Breast epithelium (tissue), 4 donors: Measurements from ENCODE around the gene RGS3. TPM values are rescaled to one million over a fixed set of nuclear protein-coding genes. Genes with fewer than 3 reads are reported as not detected.

Experiments
- DNase-seq, 2 donors: peaks; one replicate each; pipeline ENCODE4 v3.0.0-alpha.2; 2019; ENCODE audit warnings: low spot score in 2 of 2
- H3K27ac ChIP-seq, 2 donors: fragments of 200-600 bp; sonication (generic) in 1 of 2; one replicate each; pipeline ENCODE4 v1.5.1; 2016 to 2019; ENCODE audit warnings: mild to moderate bottlenecking in 1 of 2
- H3K27me3 ChIP-seq, 2 donors: fragments of 200-600 bp; sonication (generic) in 1 of 2; one replicate each; pipeline versions ENCODE4 v1.5.1 to v1.6.0; 2017 to 2019; ENCODE audit warnings: control low read depth in 1 of 2, mild to moderate bottlenecking in 1 of 2
- H3K36me3 ChIP-seq: fragments of 200-600 bp; one replicate; pipeline ENCODE4 v1.5.1; 2019
- H3K4me1 ChIP-seq, 2 donors: fragments of 200-600 bp; sonication (generic); one replicate each; pipeline ENCODE4 v1.5.1; 2016 to 2019; ENCODE audit warnings: control low read depth in 1 of 2
- H3K4me3 ChIP-seq, 3 donors: fragments of 200-600 bp; sonication (generic); 1 replicate in 2 of 3; 2 replicates in 1 of 3; pipeline ENCODE4 v1.5.1; 2016 to 2019; ENCODE audit warnings: mild to moderate bottlenecking in 3 of 3, moderate library complexity in 2 of 3
- H3K9me3 ChIP-seq, 2 donors: fragments of 200-600 bp; sonication (generic) in 1 of 2; one replicate each; pipeline ENCODE4 v1.5.1; 2016 to 2019; ENCODE audit warnings: control low read depth in 1 of 2
- CTCF ChIP-seq, 3 donors: fragments of 450-650 bp; IDR thresholded peaks; one replicate each; pipeline ENCODE4 v1.5.1; 2016 to 2017; ENCODE audit warnings: antibody characterized with exemption in 3 of 3, mild to moderate bottlenecking in 3 of 3, moderate library complexity in 3 of 3
- POLR2A ChIP-seq: fragments of 450-650 bp; IDR thresholded peaks from one replicate; pipeline ENCODE4 v1.6.1; 2016; ENCODE audit warnings: antibody characterized with exemption, mild to moderate bottlenecking, moderate library complexity
- POLR2AphosphoS5 ChIP-seq, 3 donors: sonication (generic); formaldehyde crosslinking; IDR thresholded peaks; one replicate each; pipeline ENCODE4 v1.6.1; 2017; ENCODE audit warnings: antibody characterized with exemption in 3 of 3
- intact Hi-C: fragments of 100-400 bp; cut with DNase I; formaldehyde crosslinking; loops from one replicate; pipeline ENCODE4 v1.15.1; 2023; ENCODE audit warnings: low total_unique reads
- total RNA-seq, 3 donors: library from RNA; depleted of rRNA; stranded (reverse); fragments of >200 nt; gene quantifications; one replicate each; pipeline ENCODE4 v1.1.0, GENCODE V29; 2016

Gene RGS3
- total RNA-seq, 3 donors from 2014 or later, result 31.7 to 49.0 (median 35.4) TPM

GRCh38 chr9:113640418-113640817 lies 176.9 kb downstream of the RGS3 start:
- no peak overlapping the region for H3K27ac ChIP-seq
- DNase-seq, result peak in 1 of 2 donors; percentile 31
- H3K4me1 ChIP-seq, result no peaks in the 10 kb centered on the region
- H3K4me3 ChIP-seq, result no peak overlapping the region
- intact Hi-C loops, result no loop called here
- H3K36me3 ChIP-seq, result no peaks in the 10 kb centered on the region
- no peak for TF ChIP-seq POLR2A
- no peak for TF ChIP-seq POLR2AphosphoS5 (IDR thresholded peaks at IDR 0.05)
- TF ChIP-seq CTCF (IDR thresholded peaks at IDR 0.05), result no peak
- no peaks in the 10 kb centered on the region for H3K27me3 ChIP-seq
- no peaks in the 10 kb centered on the region for H3K9me3 ChIP-seq

GRCh38 chr9:113641100-113641885 lies 177.8 kb downstream of the RGS3 start:
- Histone ChIP-seq H3K9me3 (no peaks in the 10 kb centered on the region), H3K27ac (no peak overlapping the region), H3K4me1 (no peaks in the 10 kb centered on the region), H3K4me3 (no peak overlapping the region), H3K27me3 (no peaks in the 10 kb centered on the region), H3K36me3 (no peaks in the 10 kb centered on the region)
- TF ChIP-seq POLR2A (no peak), CTCF (IDR thresholded peaks at IDR 0.05) (no peak), POLR2AphosphoS5 (IDR thresholded peaks at IDR 0.05) (no peak)
- no peak for DNase-seq
- intact Hi-C loops, result no loop called here

GRCh38 chr9:113644321-113644720 lies 180.8 kb downstream of the RGS3 start:
- H3K36me3 ChIP-seq, result no peaks in the 10 kb centered on the region
- H3K27ac ChIP-seq, result no peak overlapping the region
- no peaks in the 10 kb centered on the region for H3K4me1 ChIP-seq
- no peak for DNase-seq
- intact Hi-C loops, result no loop called here
- no peaks in the 10 kb centered on the region for H3K27me3 ChIP-seq
- H3K4me3 ChIP-seq, result no peak overlapping the region
- H3K9me3 ChIP-seq, result no peaks in the 10 kb centered on the region
- no peak for TF ChIP-seq CTCF (IDR thresholded peaks at IDR 0.05)
- TF ChIP-seq POLR2A, result no peak
- TF ChIP-seq POLR2AphosphoS5 (IDR thresholded peaks at IDR 0.05), result no peak

- Histone ChIP-seq H3K4me3 (no peak overlapping the region), H3K27me3 (no peaks in the 10 kb centered on the region), H3K9me3 (no peaks in the 10 kb centered on the region), H3K27ac (no peak overlapping the region), H3K4me1 (no peaks in the 10 kb centered on the region), H3K36me3 (no peaks in the 10 kb centered on the region)
- TF ChIP-seq POLR2A (no peak), POLR2AphosphoS5 (IDR thresholded peaks at IDR 0.05) (no peak), CTCF (IDR thresholded peaks at IDR 0.05) (no peak)
- peak in 1 of 2 donors; percentile 38 for DNase-seq
- intact Hi-C loops, result no loop called here
Observed at GRCh38 chr9:113645227-113645977, 181.9 kb downstream of the RGS3 start.

- Histone ChIP-seq H3K27ac (no peak overlapping the region), H3K4me1 (no peaks in the 10 kb centered on the region), H3K27me3 (no peaks in the 10 kb centered on the region), H3K9me3 (no peaks in the 10 kb centered on the region), H3K4me3 (no peak overlapping the region), H3K36me3 (no peaks in the 10 kb centered on the region)
- peak in 1 of 2 donors; percentile 9 for DNase-seq
- intact Hi-C loops, result no loop called here
- TF ChIP-seq CTCF (IDR thresholded peaks at IDR 0.05) (no peak), POLR2AphosphoS5 (IDR thresholded peaks at IDR 0.05) (no peak), POLR2A (no peak)
Observed at GRCh38 chr9:113645978-113646253, 182.4 kb downstream of the RGS3 start.
